ENCODE data around the gene DNAJC6.

- TF ChIP-seq EZH2phosphoT487 (IDR thresholded peaks at IDR 0.05) (no peak), CTCF (IDR thresholded peaks at IDR 0.05) (no peak)
These were observed 134.8 kb downstream of the DNAJC6 start for GRCh38 chr1:65444128-65444640.

Measured in neural progenitor cell (in vitro differentiated cells).